Endodermal cell (in vitro differentiated cells): ENCODE data around the gene WDR27. TPM values are rescaled to one million over a fixed set of nuclear protein-coding genes. Genes with fewer than 3 reads are reported as not detected.

Experiments used
- DNase-seq: peaks from one replicate; pipeline ENCODE4 v3.0.0-alpha.2; 2017
- H3K27ac ChIP-seq: 2 replicates; pipeline ENCODE4 v1.5.1; 2013; ENCODE audit warnings: mild to moderate bottlenecking, low read depth, low read length, moderate library complexity
- H3K27me3 ChIP-seq: 2 replicates; pipeline ENCODE4 v1.6.1; 2013; ENCODE audit warnings: mild to moderate bottlenecking, low read length, moderate library complexity; ENCODE audit not compliant: insufficient read depth, control insufficient read depth, poor library complexity, severe bottlenecking
- H3K36me3 ChIP-seq: 2 replicates; pipeline ENCODE4 v1.7.0; 2013; ENCODE audit warnings: mild to moderate bottlenecking, low read length, moderate library complexity; ENCODE audit not compliant: control insufficient read depth, insufficient read depth
- H3K4me1 ChIP-seq: one replicate; pipeline ENCODE4 v1.7.0; 2013; ENCODE audit warnings: low read length; ENCODE audit not compliant: control insufficient read depth, insufficient read depth
- H3K4me3 ChIP-seq: 2 replicates; pipeline ENCODE4 v1.5.1; 2013; ENCODE audit warnings: mild to moderate bottlenecking, low read length, moderate library complexity
- H3K9ac ChIP-seq: 2 replicates; pipeline ENCODE4 v1.6.1; 2013; ENCODE audit warnings: mild to moderate bottlenecking, low read length, moderate library complexity; ENCODE audit not compliant: poor library complexity, severe bottlenecking; ENCODE audit errors: extremely low read depth
- H3K9me3 ChIP-seq: 2 replicates; pipeline ENCODE4 v1.6.1; 2013; ENCODE audit warnings: mild to moderate bottlenecking, low read length, moderate library complexity; ENCODE audit not compliant: control insufficient read depth
- H3K27ac Mint-ChIP-seq: 2 replicates; pipeline ENCODE4 v1.8.0; 2020; ENCODE audit warnings: mixed read lengths
- H3K27me3 Mint-ChIP-seq: 2 replicates; pipeline ENCODE4 v1.8.0; 2021; ENCODE audit warnings: mild to moderate bottlenecking, mixed read lengths; ENCODE audit not compliant: insufficient read depth
- H3K36me3 Mint-ChIP-seq: 2 replicates; pipeline ENCODE4 v1.8.0; 2020; ENCODE audit warnings: low read depth, mixed read lengths
- H3K4me1 Mint-ChIP-seq: 2 replicates; pipeline ENCODE4 v1.8.0; 2020; ENCODE audit warnings: mixed read lengths
- H3K4me3 Mint-ChIP-seq: 2 replicates; pipeline ENCODE4 v1.8.0; 2020; ENCODE audit warnings: mild to moderate bottlenecking, moderate library complexity, mixed read lengths
- H3K9me3 Mint-ChIP-seq: 2 replicates; pipeline ENCODE4 v1.8.0; 2020; ENCODE audit warnings: mild to moderate bottlenecking, mixed read lengths
- CTCF ChIP-seq: fragments of 200-600 bp; sonication (generic); conservative IDR thresholded peaks from 2 replicates; pipeline ENCODE4 v1.5.0; 2021; ENCODE audit warnings: antibody characterized with exemption, mild to moderate bottlenecking
- WGBS, 2 experiments: methylation state at CpG; one replicate each; pipeline versions ENCODE4 v1.1.5 to v1.1.7; 2013; ENCODE audit warnings: missing lambda C conversion rate in 2 of 2, mixed read lengths in 1 of 2; ENCODE audit not compliant: insufficient coverage in 1 of 2, insufficient read length in 1 of 2; 5-methylcytosine and 5-hydroxymethylcytosine counted together
- total RNA-seq, 2 donors: library from RNA; stranded (reverse); fragmentation: NEBNext Ultra II Directional in 1 of 2; extraction: Animal tissue kit (Norgen Biotek cat#: 25700) in 1 of 2; gene quantifications; 2 replicates in 1 of 2; 3 replicates in 1 of 2; pipeline ENCODE4 v1.2.1, GENCODE V29; 2021

WDR27 gene
- total RNA-seq, 2 donors from 2014 or later = 94.4 to 110 TPM

GRCh38 chr6:169741344-169741743, 39.5 kb upstream of the WDR27 start:
- no peak for TF ChIP-seq CTCF
- DNase-seq = no peak
- Histone ChIP-seq H3K27me3 (no peaks in the 10 kb centered on the region), H3K9me3 (no peaks in the 10 kb centered on the region), H3K4me3 (no peak overlapping the region), H3K9ac (no peak overlapping the region), H3K36me3 (no peaks in the 10 kb centered on the region), H3K27ac (no peak overlapping the region), H3K4me1 (no peaks in the 10 kb centered on the region)
- peaks cover 4% of the 10 kb centered on the region for H3K9me3 Mint-ChIP-seq
- H3K4me1 Mint-ChIP-seq = peaks cover 2% of the 10 kb centered on the region
- H3K27me3 Mint-ChIP-seq = peaks cover 5% of the 10 kb centered on the region
- H3K36me3 Mint-ChIP-seq = no peaks in the 10 kb centered on the region
- H3K27ac Mint-ChIP-seq = no peak overlapping the region
- no peak overlapping the region for H3K4me3 Mint-ChIP-seq

GRCh38 chr6:169738976-169739529, 37.2 kb upstream of the WDR27 start:
- no peaks in the 10 kb centered on the region for H3K36me3 Mint-ChIP-seq
- H3K9me3 Mint-ChIP-seq = no peaks in the 10 kb centered on the region
- no peak for DNase-seq
- WGBS, 2 experiments = 85 to 100% methylated on average over 1 of the region's 2 CpGs
- H3K9ac ChIP-seq = no peak overlapping the region
- no peaks in the 10 kb centered on the region for H3K27me3 ChIP-seq
- H3K4me1 ChIP-seq = no peaks in the 10 kb centered on the region
- peaks cover 8% of the 10 kb centered on the region for H3K27me3 Mint-ChIP-seq
- H3K27ac Mint-ChIP-seq = no peak overlapping the region
- H3K4me3 ChIP-seq = no peak overlapping the region
- H3K4me3 Mint-ChIP-seq = no peak overlapping the region
- H3K9me3 ChIP-seq = no peaks in the 10 kb centered on the region
- no peak for TF ChIP-seq CTCF
- H3K36me3 ChIP-seq = no peaks in the 10 kb centered on the region
- H3K4me1 Mint-ChIP-seq = peaks cover 2% of the 10 kb centered on the region
- no peak overlapping the region for H3K27ac ChIP-seq

GRCh38 chr6:169738204-169738975, 36.6 kb upstream of the WDR27 start:
- H3K27ac ChIP-seq = no peak overlapping the region
- TF ChIP-seq CTCF = no peak
- DNase-seq = no peak
- no peak overlapping the region for H3K9ac ChIP-seq
- no peaks in the 10 kb centered on the region for H3K9me3 ChIP-seq
- Mint-ChIP-seq H3K27me3 (peaks cover 8% of the 10 kb centered on the region), H3K27ac (no peak overlapping the region), H3K4me3 (no peak overlapping the region), H3K36me3 (no peaks in the 10 kb centered on the region), H3K4me1 (peaks cover 2% of the 10 kb centered on the region), H3K9me3 (peaks cover 1% of the 10 kb centered on the region)
- H3K36me3 ChIP-seq = no peaks in the 10 kb centered on the region
- WGBS, 2 experiments = 87 to 91% methylated on average over 5 to 9 of the region's 9 CpGs
- H3K4me1 ChIP-seq = no peaks in the 10 kb centered on the region
- no peaks in the 10 kb centered on the region for H3K27me3 ChIP-seq
- no peak overlapping the region for H3K4me3 ChIP-seq
